ENCODE data around the gene DYNC2I2. TPM values are rescaled to one million over a fixed set of nuclear protein-coding genes. Genes with fewer than 3 reads are reported as not detected.

Gene DYNC2I2
- total and polyA plus RNA-seq, 10 of the 15 experiments (the other 5 are each of a cell fraction or from before 2014, with no cell fraction given): 0.89 to 118 (median 47.9) TPM

GRCh38 chr9:128688501-128689292 lies 32.0 kb upstream of the DYNC2I2 start, which contains the start of gene SET (continued):
- no peak; the same call in 1 of the 2 replicates for TF ChIP-seq ZBTB40 (IDR thresholded peaks at IDR 0.05; ENCODE audit: borderline replicate concordance)
- TF ChIP-seq STAT3 (IDR thresholded peaks at IDR 0.05; ENCODE audit: low read depth, low read length): no peak
- TF ChIP-seq NR2F1 (conservative IDR thresholded peaks at IDR 0.05): peak; percentile 53
- no peak; the same call in 1 of the 2 replicates for TF ChIP-seq USF2 (IDR thresholded peaks at IDR 0.05; ENCODE audit: borderline replicate concordance, low read depth, low read length)
- TF ChIP-seq NFXL1 (IDR thresholded peaks at IDR 0.05; ENCODE audit: borderline replicate concordance): no peak
- TF ChIP-seq NR2C1 (IDR thresholded peaks at IDR 0.05): peak; percentile 21; the same call in 1 of the 2 replicates
- no peak for TF ChIP-seq SMAD1 (IDR thresholded peaks at IDR 0.05; ENCODE audit: low read depth, partially characterized antibody)
- TF ChIP-seq HSF1 (IDR thresholded peaks at IDR 0.05; ENCODE audit: low read depth, low read length): no peak
- TF ChIP-seq YY1 (IDR thresholded peaks at IDR 0.05; ENCODE audit: low read depth, low read length): peak; percentile 86
- no peak for TF ChIP-seq EED (IDR thresholded peaks at IDR 0.05; ENCODE audit: low read depth)
- TF ChIP-seq STAT1 (conservative IDR thresholded peaks at IDR 0.05): no peak
- no peak for TF ChIP-seq GABPA (IDR thresholded peaks at IDR 0.05; ENCODE audit: low read depth)
- TF ChIP-seq SRF (IDR thresholded peaks at IDR 0.05; ENCODE audit: low read depth in 2 of 2, low read length in 2 of 2): peak in 1 of 2 experiments; percentile 5; a peak in 1 of 4 replicates
- TF ChIP-seq ZNF384 (IDR thresholded peaks at IDR 0.05; ENCODE audit: borderline replicate concordance, low read depth, low read length): no peak
- no peak for TF ChIP-seq ETV6 (conservative IDR thresholded peaks at IDR 0.05 in 1 of 2, IDR thresholded peaks at IDR 0.05 in 1 of 2; ENCODE audit: borderline replicate concordance in 1 of 2, low read depth in 1 of 2)
- TF ChIP-seq ZNF207 (IDR thresholded peaks at IDR 0.05; ENCODE audit: borderline replicate concordance): no peak
- no peak for TF ChIP-seq CREM (IDR thresholded peaks at IDR 0.05; ENCODE audit: low read depth)
- TF ChIP-seq NFIC (IDR thresholded peaks at IDR 0.05; ENCODE audit: low read depth, low read length): no peak
- no peak for TF ChIP-seq NFYA (IDR thresholded peaks at IDR 0.05; ENCODE audit: borderline replicate concordance, low read depth, low read length)
- TF ChIP-seq SUPT20H (IDR thresholded peaks at IDR 0.05; ENCODE audit: borderline replicate concordance, control insufficient read depth, low read depth, low read length): no peak
- no peak for TF ChIP-seq FOXM1 (IDR thresholded peaks at IDR 0.05; ENCODE audit: low read depth, low read length)
- no peak for TF ChIP-seq PML (IDR thresholded peaks at IDR 0.05; ENCODE audit: low read length)

Measured in GM12878 (cell line).